Gastrocnemius medialis (tissue), 4 donors: ENCODE measurements around the gene RAD54L2.

Source experiments
- CTCF ChIP-seq, 5 experiments: fragments of 450-650 bp in 3 of 5; fragments of 200-600 bp in 2 of 5; sonication (generic) in 2 of 5; IDR thresholded peaks in 4 of 5; conservative IDR thresholded peaks in 1 of 5; 1 replicate in 4 of 5; 2 replicates in 1 of 5; pipeline ENCODE4 v1.5.1; 2016 to 2019; ENCODE audit warnings: antibody characterized with exemption in 5 of 5, mild to moderate bottlenecking in 3 of 5, moderate library complexity in 3 of 5
- POLR2A ChIP-seq, 2 donors: fragments of 450-650 bp; IDR thresholded peaks; one replicate each; pipeline ENCODE4 v1.6.1; 2017; ENCODE audit warnings: antibody characterized with exemption in 2 of 2, mild to moderate bottlenecking in 2 of 2, moderate library complexity in 2 of 2

DNA sequence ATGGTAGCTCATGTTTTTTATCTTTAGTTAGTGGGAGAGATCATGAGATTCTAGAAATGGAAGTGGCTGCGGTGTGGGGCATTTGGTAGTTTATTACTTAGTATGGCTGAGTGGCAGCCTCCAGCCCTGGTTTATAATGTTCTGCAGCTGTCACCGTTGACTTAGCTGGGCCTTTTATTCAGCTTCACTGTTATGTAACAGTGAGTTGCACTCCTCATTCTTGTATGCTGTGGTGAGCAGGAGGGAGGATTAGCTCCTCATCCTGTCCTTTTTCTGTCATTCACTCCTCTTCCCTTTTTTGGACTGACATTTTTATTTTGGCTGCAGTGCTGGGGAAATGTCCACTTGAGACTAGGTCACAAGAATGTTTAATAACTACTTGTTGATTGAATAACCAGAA is 29.5 kb downstream of the RAD54L2 start:
- TF ChIP-seq POLR2A (IDR thresholded peaks at IDR 0.05): no peak
- TF ChIP-seq CTCF (IDR thresholded peaks at IDR 0.05 in 4 of 5, conservative IDR thresholded peaks at IDR 0.05 in 1 of 5): no peak
